UCSD-AML1 (cell line): ENCODE data around the gene GABRA6.
"Not testable (repeated sequence)": the region's sequence is repeated elsewhere in the genome, so short reads cannot be mapped to it uniquely, and the experiment has no call there.

Experiments used
- DNase-seq: peaks from one replicate; lab custom pipeline; 2025; ENCODE audit not compliant: unreplicated experiment; lab: John Stamatoyannopoulos, UW

Gene GABRA6

GRCh38 chr5:161685461-161685860 is at the start of gene GABRA6:
Gene GABRA6 (plus strand): TSS chr5:161685721. CDS start chr5:161685990, 269 bp downstream.
- DNase-seq: no peak

GRCh38 chr5:161637591-161637990 is 47.9 kb upstream of the GABRA6 start:
- no peak for DNase-seq

- DNase-seq: no peak
Observed at GRCh38 chr5:161641444-161641843, 44.1 kb upstream of the GABRA6 start.

- DNase-seq: no peak
Observed at GRCh38 chr5:161645264-161645663, 40.3 kb upstream of the GABRA6 start.

GRCh38 chr5:161651926-161652325 is 33.6 kb upstream of the GABRA6 start:
- not testable (repeated sequence) for DNase-seq

- no peak for DNase-seq
Observed at GRCh38 chr5:161660806-161661205, 24.7 kb upstream of the GABRA6 start.

GRCh38 chr5:161663431-161663830 is 22.1 kb upstream of the GABRA6 start:
- no peak for DNase-seq

GRCh38 chr5:161676103-161676502 is 9.4 kb upstream of the GABRA6 start:
- peak; percentile 3 for DNase-seq

- no peak for DNase-seq
Observed at GRCh38 chr5:161686149-161686548, 628 bp downstream of the GABRA6 start.

- DNase-seq: no peak
Observed at GRCh38 chr5:161686881-161687280, 1.4 kb downstream of the GABRA6 start.

GRCh38 chr5:161687316-161687715 is 1.8 kb downstream of the GABRA6 start:
- DNase-seq: no peak

GRCh38 chr5:161691911-161692310 is 6.4 kb downstream of the GABRA6 start:
- DNase-seq: no peak

GRCh38 chr5:161697001-161697400 is 11.5 kb downstream of the GABRA6 start:
- no peak for DNase-seq

- no peak for DNase-seq
Observed at GRCh38 chr5:161700065-161700464, 14.5 kb downstream of the GABRA6 start.

- DNase-seq: no peak
Observed at GRCh38 chr5:161703528-161703927, 18.0 kb downstream of the GABRA6 start.

- DNase-seq: no peak
Observed at GRCh38 chr5:161707382-161707781, 21.9 kb downstream of the GABRA6 start.

GRCh38 chr5:161709239-161709638 is 23.7 kb downstream of the GABRA6 start:
- no peak for DNase-seq

GRCh38 chr5:161713042-161713441 is 27.5 kb downstream of the GABRA6 start:
- no peak for DNase-seq

- no peak for DNase-seq
Observed at GRCh38 chr5:161719157-161719556, 33.6 kb downstream of the GABRA6 start.

GRCh38 chr5:161720460-161720859 is 34.9 kb downstream of the GABRA6 start:
- no peak for DNase-seq

GRCh38 chr5:161734741-161735140 is 49.2 kb downstream of the GABRA6 start:
- DNase-seq: no peak

GRCh38 chr5:161740433-161740832 is 54.9 kb downstream of the GABRA6 start:
- no peak for DNase-seq

GRCh38 chr5:161744276-161744675 is 58.8 kb downstream of the GABRA6 start:
- no peak for DNase-seq

GRCh38 chr5:161745392-161745791 is 59.9 kb downstream of the GABRA6 start:
- DNase-seq: no peak
